Neuronal stem cell (in vitro differentiated cells): ENCODE data around the gene PTPN9.
"Not testable (repeated sequence)": the region's sequence is repeated elsewhere in the genome, so short reads cannot be mapped to it uniquely, and the experiment has no call there.

ENCODE experiments used
- DNase-seq: peaks from one replicate; pipeline ENCODE4 v3.0.0-alpha.2; 2013; ENCODE audit warnings: low spot score
- H2AFZ ChIP-seq: one replicate; pipeline ENCODE4 v1.6.1; 2013; ENCODE audit warnings: mild to moderate bottlenecking, low read length, inconsistent platforms
- H2AK5ac ChIP-seq: 2 replicates; pipeline ENCODE4 v1.6.1; 2013; ENCODE audit warnings: low read depth, mild to moderate bottlenecking, inconsistent platforms, low read length, moderate library complexity, mixed read lengths
- H2BK120ac ChIP-seq: 2 replicates; pipeline ENCODE4 v1.6.1; 2013; ENCODE audit warnings: low read depth, mild to moderate bottlenecking, inconsistent platforms, low read length, moderate library complexity, mixed read lengths
- H2BK12ac ChIP-seq: one replicate; pipeline ENCODE4 v1.6.1; 2013; ENCODE audit warnings: low read length, inconsistent platforms
- H2BK15ac ChIP-seq: 2 replicates; pipeline ENCODE4 v1.6.1; 2013; ENCODE audit warnings: mild to moderate bottlenecking, low read length, inconsistent platforms, mixed read lengths
- H2BK5ac ChIP-seq: one replicate; pipeline ENCODE4 v1.6.1; 2013; ENCODE audit warnings: inconsistent platforms, mild to moderate bottlenecking, low read length, moderate library complexity
- H3K14ac ChIP-seq: one replicate; pipeline ENCODE4 v1.6.1; 2013; ENCODE audit warnings: low read length, inconsistent platforms
- H3K18ac ChIP-seq: 2 replicates; pipeline ENCODE4 v1.6.1; 2013; ENCODE audit warnings: low read length, inconsistent platforms
- H3K23ac ChIP-seq: 2 replicates; pipeline ENCODE4 v1.6.1; 2013; ENCODE audit warnings: low read depth, mild to moderate bottlenecking, mixed read lengths, low read length, inconsistent platforms; ENCODE audit not compliant: poor library complexity
- H3K27ac ChIP-seq: replicated peaks from 3 replicates; pipeline ENCODE4 v1.5.1; 2013; ENCODE audit warnings: low read length, inconsistent platforms
- H3K27me3 ChIP-seq, 3 experiments: 2 replicates each; pipeline ENCODE4 v1.6.1; 2013; ENCODE audit warnings: low read length in 3 of 3, mild to moderate bottlenecking in 2 of 3, inconsistent platforms in 1 of 3, low read depth in 1 of 3, mixed read lengths in 1 of 3, moderate library complexity in 1 of 3; ENCODE audit not compliant: control insufficient read depth in 3 of 3, insufficient read depth in 3 of 3
- H3K36me3 ChIP-seq, 2 donors: replicated peaks in 1 of 2; 2 replicates each; pipeline ENCODE4 v1.6.1; 2013; ENCODE audit warnings: low read length in 2 of 2; ENCODE audit not compliant: control insufficient read depth in 2 of 2, insufficient read depth in 2 of 2
- H3K4ac ChIP-seq: 2 replicates; pipeline ENCODE4 v1.6.1; 2013; ENCODE audit warnings: inconsistent platforms, mild to moderate bottlenecking, low read length, moderate library complexity
- H3K4me1 ChIP-seq, 2 donors: 1 replicate in 1 of 2; 2 replicates in 1 of 2; pipeline ENCODE4 v1.6.1; 2013; ENCODE audit warnings: low read length in 2 of 2, low read depth in 1 of 2; ENCODE audit not compliant: control insufficient read depth in 2 of 2, insufficient read depth in 1 of 2
- H3K4me2 ChIP-seq: one replicate; pipeline ENCODE4 v1.6.1; 2013; ENCODE audit warnings: mild to moderate bottlenecking, low read length, inconsistent platforms; ENCODE audit not compliant: insufficient read depth, poor library complexity, severe bottlenecking
- H3K4me3 ChIP-seq, 2 donors: 2 replicates each; pipeline ENCODE4 v1.5.1; 2013; ENCODE audit warnings: low read length in 2 of 2, mild to moderate bottlenecking in 2 of 2, inconsistent platforms in 1 of 2, moderate library complexity in 1 of 2
- H3K79me1 ChIP-seq: one replicate; pipeline ENCODE4 v1.6.1; 2013; ENCODE audit warnings: low read depth, mild to moderate bottlenecking, inconsistent platforms, low read length, moderate library complexity
- H3K9ac ChIP-seq: one replicate; pipeline ENCODE4 v1.6.1; 2013; ENCODE audit warnings: mild to moderate bottlenecking, low read depth, low read length, inconsistent platforms; ENCODE audit not compliant: poor library complexity
- H3K9me3 ChIP-seq, 2 donors: replicated peaks in 1 of 2; 2 replicates each; pipeline versions ENCODE3 to v1.6.1; 2013; ENCODE audit warnings: low read length in 2 of 2, mild to moderate bottlenecking in 2 of 2, inconsistent platforms in 1 of 2, low read depth in 1 of 2, mixed read lengths in 1 of 2, moderate library complexity in 1 of 2; ENCODE audit not compliant: control insufficient read depth in 2 of 2, insufficient read depth in 1 of 2
- H4K8ac ChIP-seq: one replicate; pipeline ENCODE4 v1.6.1; 2013; ENCODE audit warnings: low read depth, mild to moderate bottlenecking, inconsistent platforms, low read length, moderate library complexity
- H4K91ac ChIP-seq: one replicate; pipeline ENCODE4 v1.6.1; 2013; ENCODE audit warnings: low read length, low read depth, mild to moderate bottlenecking, inconsistent platforms; ENCODE audit not compliant: poor library complexity
- WGBS, 2 donors: extraction: QIAGEN DNeasy Blood & Tissue Kit; methylation state at CpG; one replicate each; pipeline ENCODE4 v1.1.7; 2013; ENCODE audit warnings: missing lambda C conversion rate in 2 of 2, mixed read lengths in 1 of 2; ENCODE audit not compliant: insufficient read length in 2 of 2, insufficient replicate concordance in 1 of 2; ENCODE audit errors: extremely low coverage in 2 of 2; 5-methylcytosine and 5-hydroxymethylcytosine counted together

PTPN9 gene

GRCh38 chr15:75532413-75533250 is 46.5 kb downstream of the PTPN9 start:
- no peaks in the 10 kb centered on the region for H3K4me1 ChIP-seq
- H3K27ac ChIP-seq: no peak overlapping the region
- no CpG with 5 or more reads among the region's 1 CpG for WGBS, 2 donors

GRCh38 chr15:75531041-75531450 is 48.1 kb downstream of the PTPN9 start:
- Histone ChIP-seq H2BK5ac (no peak overlapping the region), H3K9me3 (no peaks in the 10 kb centered on the region), H3K4me2 (no peak overlapping the region), H2BK12ac (no peak overlapping the region), H3K79me1 (no peaks in the 10 kb centered on the region), H4K91ac (no peak overlapping the region), H3K9ac (no peak overlapping the region), H2BK120ac (no peak overlapping the region), H2AK5ac (no peak overlapping the region), H3K4me3 (no peak overlapping the region), H4K8ac (no peak overlapping the region), H3K36me3 (peaks cover 5 to 17% of the 10 kb centered on the region in 2 donors), H3K18ac (no peak overlapping the region), H3K23ac (no peak overlapping the region), H3K27me3 (no peaks in the 10 kb centered on the region), H3K27ac (no peak overlapping the region), H2AFZ (no peak overlapping the region), H3K14ac (no peak overlapping the region), H2BK15ac (no peak overlapping the region), H3K4me1 (peaks cover 0 to 2% of the 10 kb centered on the region in 2 donors), H3K4ac (no peak overlapping the region)
- WGBS, 2 donors: no CpG with 5 or more reads among the region's 3 CpGs
- no peak for DNase-seq

More at GRCh38 chr15:75532413-75533250, 46.5 kb downstream of the PTPN9 start:
- no peak overlapping the region for H2BK120ac ChIP-seq
- no peaks in the 10 kb centered on the region for H3K9me3 ChIP-seq
- no peaks in the 10 kb centered on the region for H3K79me1 ChIP-seq
- no peaks in the 10 kb centered on the region for H3K27me3 ChIP-seq
- no peak overlapping the region for H3K4me3 ChIP-seq
- H3K4ac ChIP-seq: no peak overlapping the region
- no peak overlapping the region for H3K23ac ChIP-seq
- no peak overlapping the region for H3K4me2 ChIP-seq
- H4K91ac ChIP-seq: no peak overlapping the region
- peak; percentile 26 for DNase-seq
- peaks cover 0 to 2% of the 10 kb centered on the region in 2 donors for H3K36me3 ChIP-seq
- no peak overlapping the region for H2BK12ac ChIP-seq
- no peak overlapping the region for H2BK15ac ChIP-seq
- H2BK5ac ChIP-seq: no peak overlapping the region
- H2AK5ac ChIP-seq: no peak overlapping the region
- no peak overlapping the region for H3K14ac ChIP-seq
- no peak overlapping the region for H4K8ac ChIP-seq
- no peak overlapping the region for H3K18ac ChIP-seq
- no peak overlapping the region for H2AFZ ChIP-seq
- H3K9ac ChIP-seq: no peak overlapping the region

GRCh38 chr15:75530169-75530568 is 48.9 kb downstream of the PTPN9 start:
- Histone ChIP-seq H2BK15ac (no peak overlapping the region), H3K4ac (no peak overlapping the region), H3K18ac (no peak overlapping the region), H2BK12ac (no peak overlapping the region), H3K9me3 (no peaks in the 10 kb centered on the region), H3K4me2 (no peak overlapping the region), H3K4me1 (peaks cover 0 to 2% of the 10 kb centered on the region in 2 donors), H2BK5ac (no peak overlapping the region), H3K27ac (no peak overlapping the region), H3K4me3 (no peak overlapping the region), H3K36me3 (peaks cover 5 to 25% of the 10 kb centered on the region in 2 donors), H2AK5ac (no peak overlapping the region), H3K9ac (no peak overlapping the region), H2BK120ac (no peak overlapping the region), H4K91ac (no peak overlapping the region), H3K23ac (no peak overlapping the region), H2AFZ (no peak overlapping the region), H4K8ac (no peak overlapping the region), H3K27me3 (no peaks in the 10 kb centered on the region), H3K79me1 (no peaks in the 10 kb centered on the region), H3K14ac (no peak overlapping the region)
- no peak for DNase-seq
- WGBS, 2 donors: no CpG with 5 or more reads among the region's 4 CpGs

GRCh38 chr15:75525756-75526155 is 53.4 kb downstream of the PTPN9 start:
- H3K9me3 ChIP-seq, H3K4me3 ChIP-seq, H3K14ac ChIP-seq, H2BK120ac ChIP-seq, H4K8ac ChIP-seq, H3K23ac ChIP-seq, DNase-seq, H3K79me1 ChIP-seq, H4K91ac ChIP-seq, H3K4me2 ChIP-seq, H2BK5ac ChIP-seq, H3K4ac ChIP-seq, H3K9ac ChIP-seq, H2BK12ac ChIP-seq, H2AK5ac ChIP-seq, H3K18ac ChIP-seq, H2BK15ac ChIP-seq, H3K27me3 ChIP-seq, H2AFZ ChIP-seq, H3K27ac ChIP-seq, H3K4me1 ChIP-seq: not testable (repeated sequence)
- peaks cover 9 to 64% of the 10 kb centered on the region in 2 donors for H3K36me3 ChIP-seq
- WGBS, 2 donors: no CpG with 5 or more reads among the region's 3 CpGs
